Keratinocyte (primary cell): ENCODE measurements around the gene HSPB1.

Experiments used
- CTCF ChIP-seq, 3 experiments: IDR thresholded peaks in 1 of 3; conservative IDR thresholded peaks in 1 of 3; optimal IDR thresholded peaks in 1 of 3; 2 replicates in 2 of 3; 3 replicates in 1 of 3; pipeline versions ENCODE3 to v1.5.1; 2011; ENCODE audit warnings: low read length in 3 of 3, mild to moderate bottlenecking in 3 of 3, moderate library complexity in 2 of 3, control low read depth in 1 of 3, inconsistent platforms in 1 of 3; ENCODE audit not compliant: insufficient read depth in 2 of 3; ENCODE audit errors: extremely low read depth in 1 of 3
- EZH2 ChIP-seq: IDR thresholded peaks from one replicate; pipeline ENCODE4 v1.6.1; 2012; ENCODE audit warnings: inconsistent platforms, mild to moderate bottlenecking, low read length, moderate library complexity

GRCh38 chr7:76326646-76327233 lies 24.3 kb downstream of the HSPB1 start:
- TF ChIP-seq EZH2 = no peak
- no peak for TF ChIP-seq CTCF (optimal IDR thresholded peaks at IDR 0.05 in 1 of 3, IDR thresholded peaks at IDR 0.05 in 1 of 3, conservative IDR thresholded peaks at IDR 0.05 in 1 of 3; ENCODE audit: extremely low read depth in 1 of 3, insufficient read depth in 2 of 3, low read length in 3 of 3)
